Left renal pelvis (tissue), 4 donors: ENCODE data around the gene ACYP2. TPM values are rescaled to one million over a fixed set of nuclear protein-coding genes. Genes with fewer than 3 reads are reported as not detected.
"Not testable (repeated sequence)": the region's sequence is repeated elsewhere in the genome, so short reads cannot be mapped to it uniquely, and the experiment has no call there.

Source experiments
- DNase-seq, 4 donors: peaks; one replicate each; pipeline ENCODE4 v3.0.0-alpha.2; 2013; ENCODE audit warnings: low read depth in 4 of 4, low spot score in 3 of 4
- polyA plus RNA-seq, 4 donors: library from polyadenylated mRNA; unstranded; fragments of 120-200 nt; gene quantifications; one replicate each; pipeline ENCODE4 v1.2.1, GENCODE V29; 2013; ENCODE audit not compliant: insufficient read length in 4 of 4

Gene ACYP2
- polyA plus RNA-seq, 4 donors, result 13.0 to 26.2 (median 18.2) TPM

GRCh38 chr2:54259413-54260240 lies 144.2 kb downstream of the ACYP2 start:
- DNase-seq, result no peak

GRCh38 chr2:54260241-54260595 lies 144.8 kb downstream of the ACYP2 start:
- DNase-seq, result no peak

- no peak for DNase-seq
These were observed 146.1 kb downstream of the ACYP2 start for GRCh38 chr2:54261537-54261936.

- DNase-seq, result no peak
These were observed 146.8 kb downstream of the ACYP2 start for GRCh38 chr2:54262015-54262765.

- DNase-seq, result not testable (repeated sequence)
These were observed 149.7 kb downstream of the ACYP2 start for GRCh38 chr2:54265081-54265480.

- no peak for DNase-seq
These were observed 152.2 kb downstream of the ACYP2 start for GRCh38 chr2:54267577-54267976.

GRCh38 chr2:54271189-54271588 lies 155.8 kb downstream of the ACYP2 start:
- no peak for DNase-seq

GRCh38 chr2:54271843-54272627 lies 156.6 kb downstream of the ACYP2 start:
- DNase-seq, result no peak

- no peak for DNase-seq
These were observed 159.4 kb downstream of the ACYP2 start for GRCh38 chr2:54274781-54275242.

- no peak for DNase-seq
These were observed 160.1 kb downstream of the ACYP2 start for GRCh38 chr2:54275541-54275940.

- no peak for DNase-seq
These were observed 164.0 kb downstream of the ACYP2 start for GRCh38 chr2:54279385-54279784.

- DNase-seq, result peak in 1 of 4 donors; percentile 32
These were observed 169.4 kb downstream of the ACYP2 start for GRCh38 chr2:54284826-54285225.

- no peak for DNase-seq
These were observed 170.0 kb downstream of the ACYP2 start for GRCh38 chr2:54285451-54285850.

GRCh38 chr2:54287532-54287931 lies 172.1 kb downstream of the ACYP2 start:
- DNase-seq, result no peak

- DNase-seq, result no peak
These were observed 174.5 kb downstream of the ACYP2 start for GRCh38 chr2:54289917-54290316.

- no peak for DNase-seq
These were observed 175.1 kb downstream of the ACYP2 start for GRCh38 chr2:54290356-54291025.

- DNase-seq, result not testable (repeated sequence)
These were observed 179.2 kb downstream of the ACYP2 start for GRCh38 chr2:54294665-54295064.

- DNase-seq, result peak; percentile 12 to 65 (median 36)
These were observed 180.5 kb downstream of the ACYP2 start for GRCh38 chr2:54295911-54296310.

GRCh38 chr2:54298514-54298913 lies 183.1 kb downstream of the ACYP2 start:
- DNase-seq, result no peak

GRCh38 chr2:54303631-54304030 lies 188.2 kb downstream of the ACYP2 start:
- DNase-seq, result no peak
